Coronary artery (tissue), 2 donors: ENCODE results near the gene IL36A.
A peak's percentile ranks its signal among the peaks of the same experiment; 100 is the strongest.

Experiments used
- DNase-seq: peaks from one replicate; pipeline ENCODE4 v3.0.0-alpha.2; 2017; ENCODE audit warnings: low spot score
- H3K27ac ChIP-seq, 2 donors: fragments of 200-600 bp; sonication (generic); one replicate each; pipeline ENCODE4 v1.5.1; 2016 to 2019
- H3K4me3 ChIP-seq: fragments of 200-600 bp; sonication (generic); 2 replicates; pipeline ENCODE4 v1.5.1; 2016; ENCODE audit warnings: mild to moderate bottlenecking, moderate library complexity
- CTCF ChIP-seq: fragments of 200-600 bp; sonication (generic); IDR thresholded peaks from one replicate; pipeline ENCODE4 v1.5.1; 2019; ENCODE audit warnings: antibody characterized with exemption

Gene IL36A

GRCh38 chr2:113005030-113005509 lies at the start of gene IL36A:
TSS of gene IL36A (plus strand) at chr2:113005459. CDS start at chr2:113005872, 413 bp downstream.
- no peak for TF ChIP-seq CTCF

GRCh38 chr2:112957511-112957910 lies 47.7 kb upstream of the IL36A start:
- TF ChIP-seq CTCF = no peak
- no peak for DNase-seq
- Histone ChIP-seq H3K27ac (no peak overlapping the region), H3K4me3 (no peak overlapping the region)

More at GRCh38 chr2:113005030-113005509, at the start of gene IL36A:
- no peak for DNase-seq
- Histone ChIP-seq H3K27ac (no peak within 1 kb of the TSS), H3K4me3 (no peak within 1 kb of the TSS)

GRCh38 chr2:112958428-112959108 lies 46.7 kb upstream of the IL36A start:
- TF ChIP-seq CTCF = peak; percentile 28
- Histone ChIP-seq H3K4me3 (no peak overlapping the region), H3K27ac (no peak overlapping the region)
- no peak for DNase-seq

GRCh38 chr2:112959109-112959812 lies 46.0 kb upstream of the IL36A start:
- TF ChIP-seq CTCF = peak; percentile 16
- Histone ChIP-seq H3K27ac (no peak overlapping the region), H3K4me3 (no peak overlapping the region)
- DNase-seq = no peak

GRCh38 chr2:112960230-112960825 lies 44.9 kb upstream of the IL36A start:
- TF ChIP-seq CTCF = no peak
- Histone ChIP-seq H3K27ac (no peak overlapping the region), H3K4me3 (no peak overlapping the region)
- DNase-seq = no peak

- no peak overlapping the region for H3K4me3 ChIP-seq
- no peak for TF ChIP-seq CTCF
- DNase-seq = no peak
These were observed 42.7 kb upstream of the IL36A start for GRCh38 chr2:112962308-112963175.

More at GRCh38 chr2:112962308-112963175, 42.7 kb upstream of the IL36A start:
- no peak overlapping the region for H3K27ac ChIP-seq
